GM18507 (cell line): ENCODE data around the gene RAB11FIP4.

Experiments used
- DNase-seq: peaks from one replicate; pipeline ENCODE4 v3.0.0; 2011; ENCODE audit warnings: low read depth; ENCODE audit not compliant: insufficient read length; ENCODE audit errors: extremely low spot score
- FAIRE-seq: peaks from 2 replicates; lab custom pipeline; 2011; peaks lifted over from hg19 to GRCh38; lab: Jason Lieb, UNC

The RAB11FIP4 gene

GRCh38 chr17:31528291-31528874 lies 136.9 kb downstream of the RAB11FIP4 start:
- FAIRE-seq (no peak), DNase-seq (no peak)

DNA sequence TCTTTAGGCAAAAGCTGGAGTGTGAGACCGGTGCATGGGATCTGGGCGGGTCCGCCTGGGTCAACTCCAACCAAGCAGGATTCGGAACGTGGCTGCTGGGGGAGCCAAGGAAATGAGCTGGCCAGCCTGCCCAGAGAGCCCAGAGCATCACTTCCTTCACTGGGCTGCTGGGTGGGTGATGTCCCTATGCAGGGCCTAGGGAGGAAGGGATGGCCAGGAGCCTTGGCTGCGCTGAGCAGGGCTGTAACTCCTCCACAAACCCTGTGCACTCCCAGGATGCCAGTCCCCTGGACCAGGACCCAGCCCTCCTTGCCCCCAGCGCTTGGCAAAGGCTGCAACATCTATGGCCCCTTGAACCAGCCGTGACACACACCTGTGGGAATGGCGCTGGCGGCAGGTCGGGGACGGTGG lies 138.4 kb downstream of the RAB11FIP4 start:
- no peak for FAIRE-seq
- no peak for DNase-seq

GRCh38 chr17:31530391-31530985 lies 139.0 kb downstream of the RAB11FIP4 start:
- DNase-seq (no peak), FAIRE-seq (no peak)

- DNase-seq (no peak), FAIRE-seq (no peak)
Measured at GRCh38 chr17:31531336-31531980, 140.0 kb downstream of the RAB11FIP4 start.

- no peak for FAIRE-seq
- DNase-seq: no peak
Measured at GRCh38 chr17:31532081-31532480, 140.6 kb downstream of the RAB11FIP4 start.

DNA sequence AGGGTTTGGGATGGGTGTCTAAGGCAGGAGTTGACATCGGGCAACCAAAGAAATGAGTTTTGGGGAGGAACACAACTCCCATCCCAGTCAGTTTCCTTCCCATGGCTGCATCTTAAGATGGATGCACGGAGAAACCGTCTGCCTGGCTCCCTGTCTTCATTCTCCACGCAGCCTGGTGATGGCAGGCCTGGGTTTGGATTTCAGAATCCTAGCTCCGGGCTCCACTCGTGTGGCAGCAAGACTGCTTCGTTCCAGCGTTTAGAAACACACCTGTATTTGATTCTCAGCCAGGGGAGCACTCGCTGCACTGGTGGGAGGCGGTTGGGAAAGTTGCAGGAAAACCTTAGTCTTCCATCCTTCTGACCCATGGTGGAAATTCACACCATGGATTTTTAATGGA lies 141.1 kb downstream of the RAB11FIP4 start:
- DNase-seq (no peak), FAIRE-seq (no peak)

DNA sequence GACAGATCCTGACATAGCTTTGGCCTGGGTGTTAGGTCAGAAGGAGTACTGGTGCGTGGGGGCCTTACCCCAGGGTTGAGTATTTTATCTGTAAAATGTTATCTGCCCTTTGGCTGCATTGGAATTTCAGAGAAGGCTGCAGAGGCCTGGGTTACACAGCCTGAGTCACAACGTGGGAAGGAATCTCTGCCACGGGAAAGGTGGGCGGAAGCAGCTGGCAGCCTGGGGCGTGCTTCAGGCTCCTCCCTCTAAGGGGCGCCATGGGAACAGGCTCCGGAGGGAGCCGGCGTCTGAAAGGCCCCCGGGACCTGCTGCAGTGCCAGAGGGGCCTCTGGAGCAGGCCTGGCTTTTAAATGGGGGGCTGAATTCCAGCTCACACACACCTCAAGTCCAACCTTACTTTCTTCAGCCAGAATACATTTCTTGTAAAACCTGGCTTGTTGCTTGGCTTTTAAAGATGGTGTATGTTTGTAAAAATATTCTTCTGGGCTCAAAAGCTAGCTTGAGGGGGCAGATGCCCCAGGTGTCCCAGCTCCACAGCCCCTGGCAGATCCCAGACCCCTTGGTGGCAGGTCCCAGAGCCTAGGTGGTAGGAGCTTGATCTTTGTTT lies 142.2 kb downstream of the RAB11FIP4 start:
- FAIRE-seq: no peak
- DNase-seq: no peak

DNA sequence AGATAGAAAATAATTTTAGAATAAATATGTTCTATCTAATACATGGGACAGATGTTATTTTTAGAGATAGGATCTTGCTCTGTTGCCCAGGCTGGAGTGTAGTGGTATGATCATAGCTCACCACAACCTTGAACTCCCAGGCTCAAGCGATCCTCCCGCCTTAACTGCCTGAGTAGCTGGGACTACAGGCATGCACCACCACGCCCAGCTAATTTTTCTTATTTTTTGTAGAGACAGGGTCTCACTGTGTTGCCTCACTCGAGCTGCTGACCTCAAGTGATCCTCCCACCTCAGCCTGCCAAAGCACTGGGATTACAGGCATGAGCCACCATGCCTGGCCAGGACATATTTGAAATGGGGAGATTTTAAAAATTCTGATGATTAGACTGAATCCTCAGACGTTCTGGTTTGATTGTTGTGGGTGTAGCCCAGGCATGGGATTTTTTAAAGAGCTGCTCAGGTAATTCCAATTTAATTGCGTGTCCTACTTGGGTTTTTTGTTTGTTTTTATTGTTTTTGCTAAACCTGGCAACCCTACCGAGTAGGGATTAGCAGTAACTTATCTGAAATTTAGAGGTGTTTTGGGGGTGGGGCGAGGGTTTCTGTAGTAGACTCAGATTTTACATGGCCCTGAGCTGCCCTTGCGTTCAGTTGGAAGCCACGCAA lies 142.9 kb downstream of the RAB11FIP4 start:
- DNase-seq (no peak), FAIRE-seq (no peak)

- DNase-seq: peak; percentile 70
- FAIRE-seq: peak; percentile 100
Measured at GRCh38 chr17:31535581-31535981, 144.1 kb downstream of the RAB11FIP4 start.

GRCh38 chr17:31536451-31536850 lies 145.0 kb downstream of the RAB11FIP4 start:
- FAIRE-seq: no peak

GRCh38 chr17:31537565-31538011 lies 146.1 kb downstream of the RAB11FIP4 start:
- FAIRE-seq (peak; percentile 24), DNase-seq (no peak)

More at GRCh38 chr17:31536451-31536850, 145.0 kb downstream of the RAB11FIP4 start:
- DNase-seq: no peak

GRCh38 chr17:31538080-31538762 lies 146.7 kb downstream of the RAB11FIP4 start:
- peak; percentile 94 for FAIRE-seq
- DNase-seq: no peak

DNA sequence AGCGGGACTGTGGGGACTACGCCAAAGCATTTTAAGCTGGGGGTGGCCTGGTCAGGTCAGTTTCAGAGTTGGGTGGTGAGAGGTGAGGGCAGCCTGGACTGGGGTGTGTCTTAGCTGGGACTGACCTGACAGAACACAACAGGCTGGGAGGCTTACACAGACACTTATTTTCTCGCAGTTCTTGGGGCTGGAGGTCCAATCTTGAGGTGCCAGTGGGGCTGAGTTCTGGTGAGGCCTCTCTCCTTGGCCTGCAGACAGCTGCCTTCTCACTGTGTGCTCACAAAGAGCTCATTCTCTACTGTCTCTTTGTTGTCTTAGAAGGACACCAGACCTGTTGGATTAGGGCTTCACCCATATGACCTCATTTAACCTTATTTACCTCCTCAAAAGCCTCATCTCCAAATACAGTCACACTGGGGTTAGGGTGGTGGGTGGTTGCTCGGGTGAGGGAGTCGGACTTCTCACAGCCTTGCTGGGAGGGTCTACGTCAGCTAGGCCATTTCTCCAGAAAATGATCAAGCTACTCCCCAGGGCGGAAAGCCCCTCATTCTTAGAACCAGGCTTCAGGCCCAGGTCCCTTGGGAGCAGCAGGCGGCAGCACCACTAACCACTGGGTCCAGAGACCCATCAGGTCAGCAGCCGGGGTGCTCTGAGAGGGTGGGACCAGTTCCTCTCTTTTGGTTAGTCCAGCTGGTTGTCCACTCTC lies 149.3 kb downstream of the RAB11FIP4 start:
- DNase-seq: no peak
- FAIRE-seq: no peak

GRCh38 chr17:31541559-31541958 lies 150.1 kb downstream of the RAB11FIP4 start:
- peak; percentile 33 for FAIRE-seq

GRCh38 chr17:31544186-31544585 lies 152.7 kb downstream of the RAB11FIP4 start:
- DNase-seq (no peak), FAIRE-seq (no peak)

More at GRCh38 chr17:31541559-31541958, 150.1 kb downstream of the RAB11FIP4 start:
- DNase-seq: no peak

DNA sequence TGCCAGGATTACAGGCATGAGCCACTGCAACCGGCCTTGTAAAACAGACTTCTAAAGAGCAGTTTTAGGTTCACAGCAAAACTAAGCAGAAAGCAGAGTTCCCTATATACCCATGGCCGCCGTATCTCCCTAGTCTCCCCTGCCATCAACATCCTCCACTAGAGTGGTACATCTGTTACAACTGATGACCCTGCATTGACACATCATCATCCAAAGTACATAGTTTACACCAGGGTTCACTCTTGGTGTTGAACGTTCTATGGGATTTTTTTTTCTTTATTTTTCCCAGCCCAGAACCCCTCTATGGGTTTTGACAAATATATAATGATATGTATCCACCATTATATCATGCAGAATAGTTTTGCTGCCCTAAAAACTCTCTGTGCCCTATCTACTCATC lies 155.2 kb downstream of the RAB11FIP4 start:
- FAIRE-seq: no peak
- no peak for DNase-seq

- no peak for FAIRE-seq
- DNase-seq: no peak
Measured at GRCh38 chr17:31548709-31549108, 157.2 kb downstream of the RAB11FIP4 start.

DNA sequence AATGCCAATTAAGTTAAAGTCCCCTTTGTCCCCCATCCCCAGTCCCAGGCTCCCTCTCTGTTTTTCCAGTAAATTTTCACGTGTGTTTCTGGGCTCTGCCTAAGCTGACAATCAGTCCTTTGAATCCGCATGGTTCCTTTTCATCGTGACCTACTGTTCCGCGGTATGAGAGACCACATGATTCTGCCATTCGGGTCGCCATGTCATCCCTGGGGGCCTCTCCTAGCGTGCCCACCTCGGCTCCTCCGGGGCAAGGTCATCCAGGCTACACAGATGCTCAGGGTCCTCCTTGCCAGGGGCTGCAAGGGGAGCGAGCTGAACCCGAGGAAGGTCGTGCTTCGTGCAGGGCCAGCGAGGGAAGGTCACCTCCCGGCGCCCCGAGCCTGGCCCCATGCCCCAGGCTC lies 157.6 kb downstream of the RAB11FIP4 start:
- no peak for DNase-seq
- FAIRE-seq: no peak
